ENCODE results near the gene TUBA4A.
"Not testable (repeated sequence)": the region's sequence is repeated elsewhere in the genome, so short reads cannot be mapped to it uniquely, and the experiment has no call there.

Gene TUBA4A

DNA sequence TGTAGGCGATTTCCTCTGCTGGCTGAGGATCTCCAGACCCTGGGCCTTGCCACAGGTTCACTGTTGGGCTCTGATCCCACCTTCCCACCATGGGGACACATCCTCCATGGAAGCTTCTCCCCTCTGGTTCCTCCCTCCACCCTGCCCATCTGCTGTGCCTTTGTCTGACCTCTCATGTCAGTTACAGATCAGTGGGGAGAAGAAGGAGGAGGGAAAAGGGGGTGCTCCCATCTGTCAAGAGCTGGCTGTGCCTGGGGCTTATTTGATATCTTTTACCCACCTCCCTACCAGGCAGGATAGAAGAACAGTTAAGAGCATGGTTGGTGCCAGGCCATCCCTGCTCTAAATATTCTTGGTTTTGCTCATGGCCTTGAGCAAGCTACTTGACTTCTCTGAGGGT is 13.2 kb upstream of the TUBA4A start:
- peak; percentile 88 for DNase-seq

- DNase-seq: no peak
Measured at GRCh38 chr2:219266232-219266631, 12.5 kb upstream of the TUBA4A start.

- DNase-seq: no peak
Measured at GRCh38 chr2:219261024-219261855, 7.5 kb upstream of the TUBA4A start.

DNA sequence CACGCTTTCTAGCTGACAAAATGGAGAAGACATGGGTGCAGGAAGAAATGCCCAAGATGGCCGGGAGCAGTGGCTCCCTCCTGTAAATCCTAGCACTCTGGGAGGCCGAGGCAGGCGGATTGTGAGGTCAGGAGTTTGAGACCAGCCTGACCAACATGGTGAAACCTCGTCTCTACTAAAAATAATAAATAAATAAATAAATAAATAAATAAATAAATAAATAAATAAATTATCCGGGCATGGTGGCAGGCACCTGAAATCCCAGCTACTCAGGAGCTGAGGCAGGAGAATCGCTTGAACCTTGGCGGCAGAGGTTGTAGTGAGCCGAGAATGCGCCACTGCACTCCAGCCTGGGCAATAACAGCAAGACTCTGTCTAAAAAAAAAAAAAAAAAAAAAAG is 5.2 kb upstream of the TUBA4A start:
- not testable (repeated sequence) for DNase-seq

- no peak for DNase-seq
Measured at GRCh38 chr2:219254590-219255201, 978 bp upstream of the TUBA4A start.

DNA sequence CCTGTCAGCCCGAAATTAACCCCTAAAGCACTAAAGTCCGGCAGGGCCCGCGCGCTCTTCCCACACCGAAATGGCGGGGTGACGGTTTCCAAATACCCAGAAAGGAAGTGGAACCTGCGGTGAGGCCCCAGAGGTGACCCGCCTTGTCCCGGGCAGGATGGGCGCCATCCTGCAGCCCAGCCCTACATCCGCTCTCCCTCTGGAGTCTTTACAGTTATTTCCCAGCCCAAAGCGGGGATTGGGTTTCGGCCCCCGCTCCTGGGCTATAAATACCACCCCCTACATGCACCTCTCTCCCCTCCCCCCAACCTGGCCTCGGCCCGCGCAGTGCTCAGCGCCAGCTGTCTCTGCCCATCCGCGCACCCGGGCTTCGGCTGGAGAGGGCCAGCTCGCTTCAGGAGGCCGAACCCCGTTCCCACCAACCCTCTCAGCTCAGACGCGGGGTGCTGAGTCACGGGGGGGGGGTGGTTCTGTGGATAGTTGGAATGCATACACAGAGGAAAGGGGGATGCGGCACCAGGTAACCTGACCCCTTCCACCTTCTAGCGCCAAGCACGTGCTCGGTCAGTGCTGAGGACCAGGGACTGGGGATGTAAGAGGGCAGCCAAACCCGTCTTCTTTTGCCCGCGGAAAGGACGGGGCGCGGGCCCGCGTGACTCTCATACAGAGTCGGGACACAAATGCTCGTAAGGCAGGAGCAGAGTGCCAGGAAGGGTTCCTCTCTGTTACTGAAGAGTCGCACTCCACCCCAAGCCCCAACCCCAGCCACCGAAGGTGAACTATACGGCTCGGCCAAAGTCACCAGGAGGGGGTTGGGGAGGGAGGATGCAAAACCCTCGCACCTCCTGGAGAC is 592 bp downstream of the TUBA4A start, which contains the start of gene TUBA4B:
Gene TUBA4B (plus strand): TSS at position 344 of the 853 bp plus-strand sequence. CDS start 165 bp downstream, at position 509.
- DNase-seq: peak; percentile 68

GRCh38 chr2:219252570-219252899 is 1.2 kb downstream of the TUBA4A start:
- DNase-seq: peak; percentile 58

- DNase-seq: no peak
Measured at GRCh38 chr2:219252084-219252483, 1.6 kb downstream of the TUBA4A start.

DNA sequence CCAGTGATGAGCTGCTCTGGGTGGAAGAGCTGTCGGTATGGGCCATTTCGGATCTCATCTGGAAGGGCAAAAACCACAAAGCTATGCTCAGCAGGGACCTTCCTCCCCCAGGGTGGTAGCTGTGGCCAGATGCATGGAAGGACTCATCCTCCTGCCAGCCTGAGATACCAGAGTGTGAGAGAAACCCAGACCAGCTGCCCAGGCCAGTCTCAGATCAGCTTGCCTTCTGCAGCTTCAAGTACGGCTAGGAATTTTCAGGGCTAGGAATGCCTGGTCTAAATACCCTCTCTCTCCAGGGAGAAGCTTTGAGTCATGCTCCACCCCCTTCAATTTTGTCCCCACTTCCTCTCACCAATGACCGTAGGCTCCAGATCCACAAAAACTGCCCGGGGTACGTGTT is 2.1 kb downstream of the TUBA4A start:
- DNase-seq: no peak

- DNase-seq: no peak
Measured at GRCh38 chr2:219250049-219250781, 3.5 kb downstream of the TUBA4A start.

DNA sequence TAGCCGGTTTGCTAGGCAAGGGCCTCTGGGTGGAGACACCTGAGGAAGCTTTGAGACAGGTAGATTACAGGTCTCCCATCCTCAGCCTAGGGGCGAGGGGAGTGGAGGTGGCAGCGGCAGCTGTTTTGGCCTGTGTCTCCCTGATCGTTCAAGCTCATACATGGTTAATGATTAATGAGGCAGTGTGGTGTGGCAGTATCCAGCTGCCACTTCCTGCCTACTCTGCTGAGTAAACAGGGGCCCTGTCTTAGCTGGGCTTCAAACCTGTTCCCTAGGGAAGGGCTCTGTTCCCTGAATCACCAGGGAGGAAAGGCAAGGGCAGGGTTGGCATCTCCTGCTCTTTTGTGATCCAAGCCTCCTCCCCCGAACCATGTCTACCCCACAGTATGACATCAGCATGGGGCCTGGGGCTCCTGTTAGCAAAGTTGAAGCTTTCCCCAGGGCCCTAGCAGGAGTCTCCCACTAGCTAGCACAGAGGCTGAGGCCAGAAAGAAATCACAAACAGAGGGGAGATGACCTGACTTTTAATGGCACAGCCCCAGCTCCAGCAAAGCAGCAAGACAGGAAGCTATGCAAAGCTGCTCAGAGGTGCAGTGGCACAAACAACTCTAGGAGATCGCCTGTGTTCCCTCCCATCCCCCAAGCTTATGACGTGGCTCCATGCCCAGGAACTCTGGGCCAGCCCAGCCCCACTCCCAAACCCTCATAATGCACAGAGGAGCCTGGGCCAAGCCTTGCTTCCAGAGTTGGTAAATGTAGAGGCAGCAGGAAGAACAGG is 4.3 kb downstream of the TUBA4A start:
- DNase-seq: peak; percentile 96

DNA sequence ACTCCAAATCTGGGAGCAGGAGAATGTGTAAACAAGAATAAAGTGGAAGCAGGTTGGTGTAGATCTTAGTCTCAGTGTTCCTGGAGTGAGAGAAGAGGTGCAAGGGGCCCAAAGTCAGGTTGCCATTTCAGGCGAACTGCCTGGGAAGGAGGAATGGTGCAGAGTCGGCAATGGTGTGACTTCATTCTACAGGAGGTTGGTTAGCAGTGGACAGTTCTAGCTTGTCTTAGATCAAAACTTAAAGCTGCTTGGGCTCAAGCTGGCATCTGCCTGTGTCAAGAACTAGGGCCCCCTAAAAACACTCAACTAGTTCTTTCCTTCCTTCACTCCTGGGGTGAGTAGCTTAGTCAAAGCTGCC is 4.9 kb downstream of the TUBA4A start:
- no peak for DNase-seq

- DNase-seq: no peak
Measured at GRCh38 chr2:219247678-219248642, 5.8 kb downstream of the TUBA4A start.

DNA sequence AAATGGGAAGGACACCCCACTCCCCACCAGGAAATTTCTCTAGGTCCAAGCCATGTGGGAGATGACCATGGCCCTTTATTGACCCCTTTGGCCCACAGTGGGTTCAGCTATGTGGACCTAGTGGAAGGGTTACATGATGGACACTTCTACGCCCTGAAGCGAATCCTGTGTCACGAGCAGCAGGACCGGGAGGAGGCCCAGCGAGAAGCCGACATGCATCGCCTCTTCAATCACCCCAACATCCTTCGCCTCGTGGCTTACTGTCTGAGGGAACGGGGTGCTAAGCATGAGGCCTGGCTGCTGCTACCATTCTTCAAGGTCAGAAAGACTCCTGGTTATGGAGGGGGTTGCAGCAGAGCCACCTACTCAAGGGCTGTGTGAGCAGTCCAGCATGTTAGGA is 7.2 kb downstream of the TUBA4A start:
- no peak for DNase-seq

DNA sequence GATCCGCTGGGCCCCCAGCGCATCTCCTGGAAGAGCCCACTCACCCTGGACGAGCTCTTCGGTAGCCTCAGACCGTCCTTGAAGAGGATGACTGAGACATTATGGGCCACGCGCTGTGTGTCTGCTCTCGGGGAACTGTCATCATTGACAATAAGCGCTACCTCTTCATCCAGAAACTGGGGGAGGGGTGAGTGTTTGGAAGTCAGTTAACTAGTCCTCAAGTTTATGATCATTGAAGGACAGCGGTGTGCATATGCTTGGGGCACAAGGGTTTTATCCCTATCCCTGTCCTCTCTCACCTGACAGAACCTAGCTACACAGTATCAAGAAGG is 7.9 kb downstream of the TUBA4A start:
- no peak for DNase-seq

DNA sequence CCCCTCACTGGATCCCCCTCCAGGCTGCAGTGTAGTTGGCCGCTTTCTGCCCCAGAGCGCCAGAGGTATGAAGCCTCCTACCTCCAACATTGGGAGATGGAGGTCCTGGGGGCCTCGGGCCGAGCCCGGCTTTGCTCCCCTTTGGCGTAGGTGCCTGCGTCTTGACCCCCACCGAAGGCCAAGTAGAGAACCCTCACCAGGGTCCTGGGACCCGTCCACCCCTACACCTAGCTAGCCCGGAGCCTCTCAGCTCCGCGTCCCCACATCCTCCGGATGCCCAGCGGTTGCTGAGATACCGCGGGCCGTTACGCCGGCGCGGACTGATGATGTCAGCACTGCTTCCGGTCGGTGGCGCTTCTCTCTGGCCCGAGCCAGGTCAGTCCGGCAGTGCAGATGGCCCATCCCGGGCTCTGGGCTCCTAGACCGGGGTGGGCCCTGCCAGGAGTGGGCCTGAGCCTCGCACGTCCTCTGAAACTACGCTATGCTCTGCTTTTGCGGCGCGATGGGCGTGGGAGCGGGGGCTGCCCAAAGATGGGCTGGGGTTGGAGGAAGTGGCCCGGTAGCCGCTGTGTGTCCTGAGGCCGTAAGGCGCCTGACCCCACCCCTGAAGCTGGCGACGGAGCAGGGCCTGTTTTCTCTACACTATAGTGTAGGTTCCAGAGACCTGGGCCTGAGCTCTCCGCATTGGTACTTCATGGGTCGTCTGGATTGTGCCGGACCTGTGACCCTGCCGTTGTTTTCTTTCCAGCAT is 8.4 kb downstream of the TUBA4A start, which contains the start of the genes GLB1L and STK16:
Gene GLB1L (minus strand): TSS at position 297 of the 751 bp plus-strand sequence. CDS start 1,871 bp downstream, outside the sequence.
Gene STK16 (plus strand): TSS at position 332 of the 751 bp plus-strand sequence. CDS start 521 bp downstream, outside the sequence.
- DNase-seq: peak; percentile 74

- DNase-seq: no peak
Measured at GRCh38 chr2:219244789-219245147, 8.9 kb downstream of the TUBA4A start.

DNA sequence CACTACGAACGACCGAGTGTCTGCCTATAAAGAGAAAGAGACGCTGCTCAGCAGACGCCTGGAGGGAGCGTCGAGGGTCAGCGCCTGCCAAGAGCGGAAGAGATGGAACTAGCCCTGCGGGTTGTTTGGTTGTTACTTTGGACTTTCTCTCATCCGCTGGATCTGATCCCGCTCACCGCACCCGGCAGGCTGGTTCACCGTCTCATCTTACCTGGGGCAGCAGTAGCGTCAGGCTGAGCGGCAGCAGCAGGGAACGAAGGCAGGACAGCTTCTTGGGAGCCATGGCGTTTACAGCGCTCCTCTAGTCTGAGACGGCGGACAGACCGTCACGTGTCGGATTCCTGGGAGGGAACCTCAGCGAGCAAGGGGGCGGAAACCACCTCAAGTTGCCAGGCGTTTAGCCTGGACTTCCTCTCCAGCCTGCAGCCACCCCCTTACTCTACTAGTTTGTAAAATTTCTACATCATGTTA is 10.4 kb downstream of the TUBA4A start:
- DNase-seq: no peak

- DNase-seq: no peak
Measured at GRCh38 chr2:219234331-219234730, 19.4 kb downstream of the TUBA4A start.

- DNase-seq: peak; percentile 63
Measured at GRCh38 chr2:219230059-219230540, 23.6 kb downstream of the TUBA4A start.

Measured in NCI-H2171 treated with DMSO at 0.1 percent for 48 hours (cell line).